ENCODE data around the gene GKN1. TPM values are rescaled to one million over a fixed set of nuclear protein-coding genes. Genes with fewer than 3 reads are reported as not detected.

GKN1 gene
- total RNA-seq, 2 experiments from 2014 or later: not detected

GRCh38 chr2:68943581-68944568 is 30.6 kb upstream of the GKN1 start:
- intact Hi-C loops (cut with micrococcal nuclease; ENCODE audit: unreplicated experiment): loop anchor here (2.0 kb wide), 1 partner anchor 363 kb away; no protein-coding TSS in a partner anchor
- no TSS peak for BruUV-seq (replicated peaks)
- peak; percentile 69 for DNase-seq (ENCODE audit: low spot score)

GRCh38 chr2:68946117-68946516 is 28.3 kb upstream of the GKN1 start:
- no TSS peak for BruUV-seq (replicated peaks)
- TF ChIP-seq CTCF (conservative IDR thresholded peaks at IDR 0.05; ENCODE audit: low read length): no peak
- no peak for TF ChIP-seq EZH2phosphoT487 (IDR thresholded peaks at IDR 0.05; ENCODE audit: borderline replicate concordance, low read depth, low read length)
- H3K36me3 ChIP-seq (ENCODE audit: insufficient read depth, low read length): no peaks in the 10 kb centered on the region
- H3K4me3 ChIP-seq (ENCODE audit: low read depth, low read length, poor library complexity, severe bottlenecking): no peak overlapping the region
- no peak overlapping the region for H3K4me2 ChIP-seq (ENCODE audit: low read length)
- H2AFZ ChIP-seq (ENCODE audit: low read length): no peak overlapping the region
- H3K4me1 ChIP-seq (ENCODE audit: insufficient read depth, low read length, poor library complexity, severe bottlenecking): no peaks in the 10 kb centered on the region
- H4K20me1 ChIP-seq (ENCODE audit: insufficient read depth, low read length): no peaks in the 10 kb centered on the region
- ChIA-PET POLR2A (no interaction called here), CTCF (ENCODE audit: unreplicated experiment) (no interaction called here)
- DNase-seq (ENCODE audit: low spot score): no peak
- no peaks in the 10 kb centered on the region for H3K9me2 ChIP-seq (ENCODE audit: insufficient read depth, low read length)
- intact Hi-C loops (cut with micrococcal nuclease; ENCODE audit: unreplicated experiment): no loop called here
- no peaks in the 10 kb centered on the region for H3K9me3 ChIP-seq (ENCODE audit: low read length)
- no peaks in the 10 kb centered on the region for H3K79me2 ChIP-seq (ENCODE audit: insufficient read depth, low read depth, low read length)
- H3K27ac ChIP-seq (ENCODE audit: low read depth, low read length, poor library complexity, severe bottlenecking): no peak overlapping the region

More at GRCh38 chr2:68943581-68944568, 30.6 kb upstream of the GKN1 start:
- Histone ChIP-seq H3K9me3 (ENCODE audit: low read length) (0 out of 2 replicates have a peak, but pooled peaks cover 9% of the 10 kb centered on the region), H3K4me2 (ENCODE audit: low read length) (no peak overlapping the region), H3K79me2 (ENCODE audit: insufficient read depth, low read depth, low read length) (no peaks in the 10 kb centered on the region), H3K4me3 (ENCODE audit: low read depth, low read length, poor library complexity, severe bottlenecking) (no peak overlapping the region), H2AFZ (ENCODE audit: low read length) (peak overlapping the region; percentile 17; the same call in 1 of the 2 replicates), H4K20me1 (ENCODE audit: insufficient read depth, low read length) (no peaks in the 10 kb centered on the region), H3K27ac (ENCODE audit: low read depth, low read length, poor library complexity, severe bottlenecking) (no peak overlapping the region), H3K4me1 (ENCODE audit: insufficient read depth, low read length, poor library complexity, severe bottlenecking) (no peaks in the 10 kb centered on the region), H3K36me3 (ENCODE audit: insufficient read depth, low read length) (no peaks in the 10 kb centered on the region), H3K9me2 (ENCODE audit: insufficient read depth, low read length) (no peaks in the 10 kb centered on the region)
- ChIA-PET POLR2A (interaction anchor here (0.5 to 1.1 kb wide), 4 partner anchors 10 to 460 kb away, joined by 3 read pairs; no protein-coding TSS in a partner anchor), CTCF (ENCODE audit: unreplicated experiment) (no interaction called here)
- TF ChIP-seq EZH2phosphoT487 (IDR thresholded peaks at IDR 0.05; ENCODE audit: borderline replicate concordance, low read depth, low read length) (no peak), CTCF (conservative IDR thresholded peaks at IDR 0.05; ENCODE audit: low read length) (peak; percentile 89)
